Thyroid gland (tissue), 4 donors: ENCODE data around the gene CBLN1.

Experiments
- CTCF ChIP-seq, 6 experiments: fragments of 200-600 bp in 3 of 6; fragments of 450-650 bp in 3 of 6; sonication (generic) in 3 of 6; IDR thresholded peaks; one replicate each; pipeline ENCODE4 v1.5.1; 2016 to 2019; ENCODE audit warnings: antibody characterized with exemption in 6 of 6, mild to moderate bottlenecking in 2 of 6, inconsistent platforms in 1 of 6, moderate library complexity in 1 of 6
- POLR2A ChIP-seq, 2 donors: fragments of 450-650 bp; IDR thresholded peaks; one replicate each; pipeline ENCODE4 v1.6.1; 2017; ENCODE audit warnings: antibody characterized with exemption in 2 of 2, mild to moderate bottlenecking in 2 of 2, moderate library complexity in 1 of 2

GRCh38 chr16:49278567-49278827 is 3.1 kb downstream of the CBLN1 start:
- TF ChIP-seq CTCF (IDR thresholded peaks at IDR 0.05) (no peak), POLR2A (IDR thresholded peaks at IDR 0.05) (no peak)
